ENCODE results near the gene EFEMP2. TPM values are rescaled to one million over a fixed set of nuclear protein-coding genes. Genes with fewer than 3 reads are reported as not detected.
A peak's percentile ranks its signal among the peaks of the same experiment; 100 is the strongest.

Gene EFEMP2
- total RNA-seq, 2 donors from 2014 or later = 16.2 to 25.4 TPM

- TF ChIP-seq CTCF (IDR thresholded peaks at IDR 0.05) (no peak), POLR2A (IDR thresholded peaks at IDR 0.05) (no peak)
- Histone ChIP-seq H3K9me3 (no peaks in the 10 kb centered on the region), H3K27ac (peak overlapping the region; percentile 72 to 88 (median 80)), H3K36me3 (replicated peaks in 1 of 2; ENCODE audit: insufficient read depth in 1 of 2, low read depth in 2 of 2) (peaks cover 2 to 5% of the 10 kb centered on the region in 2 donors), H3K4me1 (peaks cover 49% of the 10 kb centered on the region), H3K27me3 (no peaks in the 10 kb centered on the region), H3K4me3 (peak overlapping the region; percentile 72 to 95)
- intact Hi-C loops (cut with DNase I) = loop anchor here (5.0 kb wide), 1 partner anchor 38 kb away; no protein-coding TSS in a partner anchor
- DNase-seq (peak in 3 of 4 donors; percentile 38 to 54 (median 51)), ATAC-seq (peak; percentile 13)
- WGBS, 2 donors = 0% methylated on average over 42 of the region's 60 CpGs; no CpG with 5 or more reads in 1 of the 2 donors
Measured at GRCh38 chr11:65919573-65920371, 47.2 kb upstream of the EFEMP2 start.

DNA sequence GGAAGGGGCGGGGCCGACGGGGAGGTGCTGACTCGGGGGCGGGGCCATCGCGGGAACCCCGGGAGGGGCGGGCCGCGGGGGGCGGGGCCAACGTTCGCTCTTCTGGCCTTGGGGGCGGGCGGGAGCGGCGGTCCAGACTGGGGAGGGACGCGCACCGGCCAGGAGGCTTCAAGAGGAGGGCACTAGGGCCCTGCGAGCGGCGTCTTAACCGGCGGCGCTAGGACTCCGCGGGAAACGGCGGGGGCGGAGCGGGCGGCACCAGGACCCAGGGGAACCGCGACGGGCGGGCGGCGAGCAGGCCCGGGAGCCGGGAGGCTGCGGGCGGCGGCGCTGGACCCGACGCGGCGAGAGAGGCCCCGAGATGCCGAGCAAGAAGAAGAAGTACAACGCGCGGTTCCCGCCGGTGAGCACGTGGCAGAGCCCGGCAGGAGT, 46.6 kb upstream of the EFEMP2 start, which contains the start of gene DRAP1:
Gene DRAP1 (plus strand): TSS at position 286 of the 432 bp plus-strand sequence. CDS start 76 bp downstream, at position 362.
- intact Hi-C loops (cut with DNase I) = no loop called here
- peaks cover 49% of the 10 kb centered on the region for H3K4me1 ChIP-seq

DNA sequence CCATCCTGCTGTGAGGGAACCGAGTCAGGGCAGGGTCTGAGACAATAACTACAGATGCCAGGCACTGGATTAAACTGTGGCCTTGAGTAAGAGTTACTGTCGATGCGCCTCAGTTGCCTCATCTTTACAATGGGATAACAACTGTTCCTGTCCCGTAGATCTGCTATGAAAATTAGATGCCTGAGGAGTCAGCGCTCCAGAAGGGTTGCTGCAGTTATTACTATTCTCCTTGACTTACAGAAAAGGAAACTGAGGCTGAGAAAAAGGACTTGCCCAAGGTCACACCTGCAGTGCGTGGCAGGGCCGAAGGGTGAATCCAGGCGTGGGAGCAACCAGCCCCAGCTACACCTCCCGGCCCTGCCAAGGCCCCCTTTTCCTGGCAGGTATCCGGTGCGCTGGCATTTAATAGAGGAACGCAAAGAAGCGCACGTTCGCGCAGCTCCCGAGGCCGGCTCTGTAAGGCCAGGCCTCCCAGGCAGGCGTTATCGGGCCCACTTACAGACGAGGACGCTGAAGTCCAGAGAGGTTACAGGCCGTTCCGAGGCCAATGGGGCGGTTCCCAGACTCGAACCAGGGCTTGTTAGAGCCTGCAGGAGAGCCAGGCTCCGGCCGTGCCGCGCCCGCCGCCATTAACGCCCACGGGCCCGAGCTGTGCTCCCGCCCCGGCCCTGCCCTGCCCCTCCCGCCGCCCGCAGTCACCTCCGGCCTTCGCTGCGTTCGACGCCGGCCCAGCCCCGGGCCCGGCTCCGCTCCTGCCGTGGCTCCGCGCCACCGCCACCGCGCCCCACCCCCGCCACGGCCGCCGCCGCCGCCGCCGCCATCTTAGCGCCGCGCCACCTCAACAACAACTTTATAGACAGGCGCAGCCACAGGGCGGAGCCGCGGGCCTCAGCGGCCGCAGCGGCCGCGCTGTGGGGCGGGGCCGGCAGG, 45.9 kb upstream of the EFEMP2 start, which contains the start of gene C11orf68:
Gene C11orf68 (minus strand): TSS at position 852 of the 930 bp plus-strand sequence. CDS start 31 bp downstream, at position 821.
- WGBS, 2 donors = 4 to 24% methylated on average over 9 to 64 of the region's 77 CpGs
- DNase-seq (peak in 1 of 4 donors; percentile 42), ATAC-seq (peak; percentile 82)
- peaks cover 49% of the 10 kb centered on the region for H3K4me1 ChIP-seq
- no peaks in the 10 kb centered on the region for H3K27me3 ChIP-seq
- intact Hi-C loops (cut with DNase I) = no loop called here
- H3K4me3 ChIP-seq = peak within 1 kb of the TSS; percentile 95 to 99
- TF ChIP-seq CTCF (IDR thresholded peaks at IDR 0.05) (no peak), POLR2A (IDR thresholded peaks at IDR 0.05) (peak in 1 of 3 donors; percentile 5)
- peak within 1 kb of the TSS; percentile 81 to 88 (median 85) for H3K27ac ChIP-seq
- H3K9me3 ChIP-seq = no peaks in the 10 kb centered on the region
- peaks cover 2 to 5% of the 10 kb centered on the region in 2 donors for H3K36me3 ChIP-seq (replicated peaks in 1 of 2; ENCODE audit: insufficient read depth in 1 of 2, low read depth in 2 of 2)

More for the DNA sequence above, 46.6 kb upstream of the EFEMP2 start, which contains the start of gene DRAP1:
- WGBS, 2 donors = 0% methylated on average over 11 to 54 of the region's 59 CpGs
- H3K27me3 ChIP-seq = no peaks in the 10 kb centered on the region
- peak within 1 kb of the TSS; percentile 81 to 88 (median 85) for H3K27ac ChIP-seq
- H3K9me3 ChIP-seq = no peaks in the 10 kb centered on the region
- DNase-seq (peak; percentile 99 to 100 (median 99)), ATAC-seq (peak; percentile 92)
- peaks cover 2 to 5% of the 10 kb centered on the region in 2 donors for H3K36me3 ChIP-seq (replicated peaks in 1 of 2; ENCODE audit: insufficient read depth in 1 of 2, low read depth in 2 of 2)
- TF ChIP-seq CTCF (IDR thresholded peaks at IDR 0.05) (peak in 1 of 7 experiments; percentile 40), POLR2A (IDR thresholded peaks at IDR 0.05) (peak; percentile 46 to 65 (median 53))
- peak within 1 kb of the TSS; percentile 95 to 99 for H3K4me3 ChIP-seq

DNA sequence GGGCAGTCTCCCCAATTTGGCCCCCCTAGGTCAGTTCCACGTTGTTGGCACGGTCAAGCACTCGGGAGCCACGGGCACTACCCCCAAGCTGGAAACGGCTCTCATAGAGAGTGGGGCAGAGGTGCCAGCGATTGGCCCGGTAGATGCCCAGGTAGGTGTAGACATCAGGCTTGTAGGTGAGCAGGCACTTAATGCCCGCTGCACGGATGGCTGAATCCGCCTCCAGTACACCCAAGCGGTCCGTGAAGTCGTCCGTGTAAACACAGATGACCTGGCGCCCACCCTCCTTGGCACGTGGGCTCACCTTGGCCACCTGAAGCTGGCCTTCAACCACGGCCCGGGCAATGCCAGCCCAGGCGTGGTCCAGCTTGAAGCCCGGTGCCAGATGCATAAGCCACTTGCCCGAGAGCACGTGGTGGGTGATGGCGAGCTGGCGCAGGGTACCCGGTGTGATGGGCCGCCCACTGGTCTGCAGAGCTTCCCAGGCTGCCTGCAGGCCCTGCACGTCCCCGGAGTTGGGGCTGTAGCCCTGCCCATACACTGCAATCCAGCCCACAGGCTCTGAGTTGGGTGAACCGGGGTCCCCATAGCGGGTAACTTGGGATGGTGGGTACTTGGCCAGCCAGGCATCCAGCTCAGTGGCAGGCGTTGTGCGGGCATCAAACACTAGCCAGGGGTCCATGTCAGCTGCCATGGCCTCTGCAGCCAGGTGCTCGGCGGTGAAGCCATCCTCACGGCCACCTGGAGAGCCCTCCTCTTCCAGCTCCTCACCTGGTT, 45.0 kb upstream of the EFEMP2 start:
- Histone ChIP-seq H3K27ac (peak overlapping the region in 2 of 4 donors; percentile 81 to 86), H3K36me3 (replicated peaks in 1 of 2; ENCODE audit: insufficient read depth in 1 of 2, low read depth in 2 of 2) (peaks cover 0 to under 1% of the 10 kb centered on the region in 2 donors), H3K4me3 (peak overlapping the region; percentile 82 to 99), H3K27me3 (no peaks in the 10 kb centered on the region), H3K9me3 (no peaks in the 10 kb centered on the region), H3K4me1 (peaks cover 49% of the 10 kb centered on the region)
- WGBS, 2 donors = 72 to 97% methylated on average over 5 to 34 of the region's 35 CpGs
- no peak for ATAC-seq
- peak in 1 of 4 donors; percentile 27 for DNase-seq
- intact Hi-C loops (cut with DNase I) = no loop called here
- no peak for TF ChIP-seq POLR2A (IDR thresholded peaks at IDR 0.05)
- no peak for TF ChIP-seq CTCF (IDR thresholded peaks at IDR 0.05)
